Mesothelial cell of epicardium (in vitro differentiated cells): Measurements from ENCODE around the gene GAN. TPM values are rescaled to one million over a fixed set of nuclear protein-coding genes. Genes with fewer than 3 reads are reported as not detected.
A peak's percentile ranks its signal among the peaks of the same experiment; 100 is the strongest.

Experiments used
- DNase-seq, 2 experiments: peaks; one replicate each; pipeline ENCODE4 v3.0.0; 2021; ENCODE audit warnings: low spot score in 2 of 2; ENCODE audit not compliant: unreplicated experiment in 2 of 2
- H3K27ac Mint-ChIP-seq: 2 replicates; pipeline ENCODE4 v1.8.0; 2021; ENCODE audit warnings: mixed read lengths
- H3K27me3 Mint-ChIP-seq: 2 replicates; pipeline ENCODE4 v1.8.0; 2021; ENCODE audit warnings: low read depth, mixed read lengths
- H3K36me3 Mint-ChIP-seq: 2 replicates; pipeline ENCODE4 v1.8.0; 2021; ENCODE audit warnings: mixed read lengths
- H3K4me1 Mint-ChIP-seq: 2 replicates; pipeline ENCODE4 v1.8.0; 2021; ENCODE audit warnings: mixed read lengths
- H3K4me3 Mint-ChIP-seq: 2 replicates; pipeline ENCODE4 v1.8.0; 2021; ENCODE audit warnings: mild to moderate bottlenecking, moderate library complexity, mixed read lengths
- H3K9me3 Mint-ChIP-seq: 2 replicates; pipeline ENCODE4 v1.8.0; 2021; ENCODE audit warnings: mixed read lengths
- total RNA-seq: library from RNA; stranded (reverse); gene quantifications from 3 replicates; pipeline ENCODE4 v1.2.1, GENCODE V29; 2021
- TF ChIP-seq, protein P1 (sequence below): fragments of 200-600 bp; sonication (generic); IDR thresholded peaks from one replicate; pipeline ENCODE4 v1.5.0; 2021; ENCODE audit warnings: antibody characterized with exemption; ENCODE audit not compliant: unreplicated experiment

GAN gene
- total RNA-seq, 1 donor from 2014 or later, result 14.2 TPM

DNA sequence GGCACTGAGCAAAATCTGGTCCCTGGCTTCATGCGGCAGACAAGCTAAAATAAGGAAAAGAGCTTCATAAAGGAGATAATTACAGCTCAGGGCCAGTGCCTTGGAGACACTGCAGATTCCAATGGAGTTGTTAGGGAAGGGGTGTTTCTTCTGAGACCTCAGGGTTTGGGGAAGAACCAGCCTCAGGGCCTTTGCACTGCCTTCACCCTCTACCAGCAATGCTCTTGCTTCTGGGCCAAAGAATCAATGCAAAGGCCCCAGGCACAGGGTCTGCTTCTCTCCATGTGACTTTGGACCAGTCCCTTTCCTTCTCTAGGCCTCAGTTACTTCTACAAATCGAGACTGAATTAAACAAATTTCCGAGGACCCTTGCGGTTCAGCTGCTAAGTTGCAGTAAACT is 36.2 kb upstream of the GAN start:
- Mint-ChIP-seq H3K27ac (peak overlapping the region; percentile 96), H3K27me3 (no peaks in the 10 kb centered on the region), H3K9me3 (no peaks in the 10 kb centered on the region), H3K4me3 (no peak overlapping the region), H3K36me3 (no peaks in the 10 kb centered on the region), H3K4me1 (peaks cover 30% of the 10 kb centered on the region)
- DNase-seq, result no peak
- TF ChIP-seq, protein P1, sequence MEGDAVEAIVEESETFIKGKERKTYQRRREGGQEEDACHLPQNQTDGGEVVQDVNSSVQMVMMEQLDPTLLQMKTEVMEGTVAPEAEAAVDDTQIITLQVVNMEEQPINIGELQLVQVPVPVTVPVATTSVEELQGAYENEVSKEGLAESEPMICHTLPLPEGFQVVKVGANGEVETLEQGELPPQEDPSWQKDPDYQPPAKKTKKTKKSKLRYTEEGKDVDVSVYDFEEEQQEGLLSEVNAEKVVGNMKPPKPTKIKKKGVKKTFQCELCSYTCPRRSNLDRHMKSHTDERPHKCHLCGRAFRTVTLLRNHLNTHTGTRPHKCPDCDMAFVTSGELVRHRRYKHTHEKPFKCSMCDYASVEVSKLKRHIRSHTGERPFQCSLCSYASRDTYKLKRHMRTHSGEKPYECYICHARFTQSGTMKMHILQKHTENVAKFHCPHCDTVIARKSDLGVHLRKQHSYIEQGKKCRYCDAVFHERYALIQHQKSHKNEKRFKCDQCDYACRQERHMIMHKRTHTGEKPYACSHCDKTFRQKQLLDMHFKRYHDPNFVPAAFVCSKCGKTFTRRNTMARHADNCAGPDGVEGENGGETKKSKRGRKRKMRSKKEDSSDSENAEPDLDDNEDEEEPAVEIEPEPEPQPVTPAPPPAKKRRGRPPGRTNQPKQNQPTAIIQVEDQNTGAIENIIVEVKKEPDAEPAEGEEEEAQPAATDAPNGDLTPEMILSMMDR, result no peak

DNA sequence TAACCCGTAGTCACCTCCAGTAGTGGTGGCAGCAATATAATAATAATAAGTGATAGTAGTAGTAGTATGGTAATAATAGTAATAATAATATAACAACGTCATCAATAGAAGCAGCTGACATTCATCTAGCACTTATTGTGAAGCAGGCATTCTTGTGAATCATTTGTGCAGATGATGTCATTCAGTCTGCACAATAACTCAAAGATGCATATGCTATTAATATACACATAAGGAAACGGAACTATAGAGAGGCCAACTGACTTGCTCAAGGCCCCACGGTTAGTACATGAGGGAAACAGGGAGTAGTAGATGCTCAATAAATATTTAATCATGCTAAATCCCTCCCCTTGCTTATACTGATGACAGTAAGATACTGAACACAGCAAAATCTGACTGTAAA is 35.4 kb upstream of the GAN start:
- H3K9me3 Mint-ChIP-seq, result no peaks in the 10 kb centered on the region
- peak overlapping the region; percentile 71 for H3K27ac Mint-ChIP-seq
- H3K4me3 Mint-ChIP-seq, result no peak overlapping the region
- TF ChIP-seq, protein P1, result no peak
- DNase-seq, result no peak
- H3K4me1 Mint-ChIP-seq, result peaks cover 25% of the 10 kb centered on the region
- no peaks in the 10 kb centered on the region for H3K27me3 Mint-ChIP-seq
- H3K36me3 Mint-ChIP-seq, result no peaks in the 10 kb centered on the region

DNA sequence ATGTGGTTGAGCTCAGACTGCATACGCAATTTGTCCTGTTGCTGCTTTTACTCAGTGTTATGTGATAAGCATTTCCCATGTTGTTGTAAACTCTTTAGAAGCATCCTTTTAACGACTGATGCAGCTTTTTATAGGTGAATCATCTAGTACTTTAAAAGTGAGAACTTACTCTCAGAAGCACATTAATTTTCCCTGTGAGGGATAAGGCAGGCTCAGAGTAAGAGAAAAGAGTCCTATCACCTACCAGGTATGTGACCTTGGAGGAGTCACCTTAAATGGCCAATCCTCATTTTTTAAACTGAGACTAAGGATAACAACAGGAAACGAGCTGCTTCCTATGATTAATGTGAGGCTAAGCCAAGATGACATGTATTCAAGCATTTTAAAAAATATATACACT is 34.4 kb upstream of the GAN start:
- TF ChIP-seq, protein P1, result no peak
- Mint-ChIP-seq H3K27me3 (no peaks in the 10 kb centered on the region), H3K36me3 (no peaks in the 10 kb centered on the region), H3K4me1 (peaks cover 22% of the 10 kb centered on the region), H3K27ac (peak overlapping the region; percentile 93), H3K9me3 (no peaks in the 10 kb centered on the region), H3K4me3 (no peak overlapping the region)
- no peak for DNase-seq

DNA sequence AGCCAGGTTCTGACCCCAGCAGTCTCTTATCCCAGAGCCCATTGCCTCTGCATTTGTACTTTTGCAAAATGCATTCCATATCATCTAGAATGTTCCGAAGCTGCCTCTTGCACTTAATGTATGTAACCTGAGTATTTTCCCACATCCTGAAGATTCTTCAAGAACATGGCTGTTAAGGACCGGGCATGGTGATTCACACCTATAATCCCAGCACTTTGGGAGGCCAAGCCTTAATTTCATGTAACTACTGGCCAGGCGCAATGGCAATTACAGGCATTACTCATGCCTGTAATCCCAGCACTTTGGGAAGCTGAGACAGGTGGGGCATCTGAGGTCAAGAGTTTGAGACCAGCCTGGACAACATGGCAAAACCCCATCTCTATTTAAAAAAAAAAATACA is 31.7 kb upstream of the GAN start:
- Mint-ChIP-seq H3K27me3 (no peaks in the 10 kb centered on the region), H3K4me1 (peaks cover 11% of the 10 kb centered on the region), H3K4me3 (no peak overlapping the region), H3K27ac (no peak overlapping the region), H3K9me3 (no peaks in the 10 kb centered on the region), H3K36me3 (no peaks in the 10 kb centered on the region)
- DNase-seq, result no peak
- TF ChIP-seq, protein P1, result no peak

DNA sequence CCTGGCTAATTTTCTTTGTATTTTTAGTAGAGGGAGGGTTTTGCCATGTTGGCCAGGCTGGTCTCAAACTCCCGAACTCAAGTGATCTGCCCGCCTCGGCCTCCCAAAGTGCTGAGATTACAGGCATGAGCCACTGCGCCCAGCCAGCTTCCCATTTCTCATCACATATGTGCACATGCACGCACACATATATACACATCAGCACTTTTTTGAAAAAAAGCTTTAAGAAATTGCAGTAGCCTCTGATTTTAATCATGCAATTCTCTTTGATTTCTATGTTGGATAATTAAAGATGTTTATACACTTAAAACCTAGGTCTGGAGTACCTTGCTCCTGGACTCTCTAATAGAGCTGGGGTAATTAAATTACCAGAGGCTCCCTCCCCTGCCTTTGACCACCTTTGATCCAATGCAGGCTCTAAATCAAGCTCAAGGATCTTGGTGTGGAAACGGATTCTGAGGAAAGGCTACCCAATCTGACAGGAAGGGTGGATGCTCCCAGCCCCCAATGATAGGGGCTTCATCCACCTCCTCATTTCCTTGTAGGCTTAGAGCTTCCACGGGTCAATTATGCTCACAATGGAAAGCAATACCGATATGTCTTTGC is 29.7 kb upstream of the GAN start:
- TF ChIP-seq, protein P1, result no peak
- no peak for DNase-seq
- H3K9me3 Mint-ChIP-seq, result no peaks in the 10 kb centered on the region
- no peak overlapping the region for H3K4me3 Mint-ChIP-seq
- no peaks in the 10 kb centered on the region for H3K36me3 Mint-ChIP-seq
- peaks cover 9% of the 10 kb centered on the region for H3K4me1 Mint-ChIP-seq
- no peaks in the 10 kb centered on the region for H3K27me3 Mint-ChIP-seq
- H3K27ac Mint-ChIP-seq, result no peak overlapping the region

DNA sequence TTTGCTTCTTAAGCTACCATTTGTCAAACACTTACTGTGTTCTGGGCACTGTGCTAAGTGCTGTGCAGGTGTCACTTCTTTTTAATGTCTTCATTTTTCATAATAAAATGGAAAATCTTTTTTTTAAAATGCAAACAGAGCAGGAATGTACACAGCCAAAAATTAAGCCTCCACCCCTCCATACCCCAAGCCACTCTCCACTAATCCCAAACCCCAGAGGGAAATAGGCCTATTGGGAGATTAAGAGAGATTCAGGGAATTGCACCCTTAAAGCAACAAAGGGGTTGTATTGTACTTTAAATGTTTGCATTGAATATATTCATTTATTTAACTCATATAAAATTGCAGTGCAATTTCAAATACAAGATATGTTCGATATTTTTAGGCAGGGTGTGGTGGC is 28.6 kb upstream of the GAN start:
- Mint-ChIP-seq H3K9me3 (no peaks in the 10 kb centered on the region), H3K4me1 (peaks cover 3% of the 10 kb centered on the region), H3K27ac (no peak overlapping the region), H3K36me3 (no peaks in the 10 kb centered on the region), H3K27me3 (no peaks in the 10 kb centered on the region), H3K4me3 (no peak overlapping the region)
- TF ChIP-seq, protein P1, result no peak
- no peak for DNase-seq
